WERI-Rb-1 (cell line): Measurements from ENCODE around the gene BAZ2B.

Source experiments
- DNase-seq: peaks from one replicate; pipeline ENCODE4 v3.0.0-alpha.2; 2020
- H3K27ac ChIP-seq: fragments of 250-450 bp; sonication (Bioruptor Pico); 2 replicates; pipeline ENCODE4 v1.5.1; 2020; ENCODE audit warnings: mild to moderate bottlenecking, moderate library complexity
- H3K27me3 ChIP-seq: fragments of 250-450 bp; sonication (Bioruptor Pico); 2 replicates; pipeline ENCODE4 v1.5.1; 2021; ENCODE audit warnings: mild to moderate bottlenecking, low read depth, moderate library complexity; ENCODE audit not compliant: insufficient read depth, severe bottlenecking
- H3K36me3 ChIP-seq: fragments of 250-450 bp; sonication (Bioruptor Pico); 2 replicates; pipeline ENCODE4 v1.5.1; 2020; ENCODE audit warnings: mild to moderate bottlenecking, moderate library complexity
- H3K4me3 ChIP-seq: 2 replicates; pipeline ENCODE4 v1.5.1; 2011; ENCODE audit warnings: low read depth, mild to moderate bottlenecking, control low read depth, low read length
- H3K9me3 ChIP-seq: fragments of 250-450 bp; sonication (Bioruptor Pico); 2 replicates; pipeline ENCODE4 v1.5.1; 2021; ENCODE audit warnings: mild to moderate bottlenecking, moderate library complexity; ENCODE audit not compliant: severe bottlenecking
- TF ChIP-seq, protein P1 (sequence below): IDR thresholded peaks from 2 replicates; pipeline ENCODE4 v1.5.1; 2011; ENCODE audit warnings: low read depth, mild to moderate bottlenecking, control low read depth, inconsistent platforms, low read length

The BAZ2B gene

DNA sequence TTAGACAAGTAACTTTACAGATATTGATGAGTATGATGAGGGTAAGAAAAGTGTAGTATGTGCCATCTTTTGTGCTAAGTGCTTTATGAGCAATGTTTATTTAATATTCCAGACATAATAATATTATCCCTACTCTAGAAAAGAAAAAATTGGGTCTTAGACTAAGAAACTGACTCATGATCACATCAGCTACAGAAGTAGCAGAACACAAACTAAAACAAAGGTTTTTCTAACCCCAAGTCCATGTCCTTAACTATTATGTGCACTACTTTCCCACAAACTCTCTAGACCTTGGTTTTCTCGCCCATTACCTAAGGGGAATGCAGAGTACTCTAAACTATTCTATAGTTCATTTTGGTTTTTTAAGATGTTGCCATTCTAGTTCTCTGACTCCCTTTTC lies 64.5 kb downstream of the BAZ2B start:
- Histone ChIP-seq H3K27ac (no peak overlapping the region), H3K4me3 (no peak overlapping the region), H3K27me3 (no peaks in the 10 kb centered on the region), H3K36me3 (no peaks in the 10 kb centered on the region), H3K9me3 (peaks cover 3% of the 10 kb centered on the region)
- no peak for DNase-seq
- TF ChIP-seq, protein P1, sequence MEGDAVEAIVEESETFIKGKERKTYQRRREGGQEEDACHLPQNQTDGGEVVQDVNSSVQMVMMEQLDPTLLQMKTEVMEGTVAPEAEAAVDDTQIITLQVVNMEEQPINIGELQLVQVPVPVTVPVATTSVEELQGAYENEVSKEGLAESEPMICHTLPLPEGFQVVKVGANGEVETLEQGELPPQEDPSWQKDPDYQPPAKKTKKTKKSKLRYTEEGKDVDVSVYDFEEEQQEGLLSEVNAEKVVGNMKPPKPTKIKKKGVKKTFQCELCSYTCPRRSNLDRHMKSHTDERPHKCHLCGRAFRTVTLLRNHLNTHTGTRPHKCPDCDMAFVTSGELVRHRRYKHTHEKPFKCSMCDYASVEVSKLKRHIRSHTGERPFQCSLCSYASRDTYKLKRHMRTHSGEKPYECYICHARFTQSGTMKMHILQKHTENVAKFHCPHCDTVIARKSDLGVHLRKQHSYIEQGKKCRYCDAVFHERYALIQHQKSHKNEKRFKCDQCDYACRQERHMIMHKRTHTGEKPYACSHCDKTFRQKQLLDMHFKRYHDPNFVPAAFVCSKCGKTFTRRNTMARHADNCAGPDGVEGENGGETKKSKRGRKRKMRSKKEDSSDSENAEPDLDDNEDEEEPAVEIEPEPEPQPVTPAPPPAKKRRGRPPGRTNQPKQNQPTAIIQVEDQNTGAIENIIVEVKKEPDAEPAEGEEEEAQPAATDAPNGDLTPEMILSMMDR = no peak

DNA sequence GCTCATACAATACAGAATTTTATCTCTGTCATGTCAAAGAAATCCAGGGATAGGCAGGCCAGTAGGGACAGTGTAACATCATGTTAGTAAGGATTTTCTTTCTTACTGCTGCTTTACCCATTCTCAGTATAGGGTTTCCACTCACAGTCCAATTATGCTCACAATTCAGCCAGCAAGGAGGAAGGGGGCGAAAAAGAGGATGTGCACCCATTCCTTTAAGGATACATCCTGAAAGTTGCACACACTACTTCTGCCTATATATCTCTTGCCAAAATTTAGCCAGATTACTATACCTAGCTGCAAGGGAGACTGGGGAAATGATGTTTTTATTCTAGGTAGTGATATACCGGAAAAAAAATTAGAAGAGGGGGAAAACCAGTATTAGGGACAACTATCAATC lies 66.1 kb downstream of the BAZ2B start:
- no peak for DNase-seq
- Histone ChIP-seq H3K27me3 (no peaks in the 10 kb centered on the region), H3K9me3 (peaks cover 3% of the 10 kb centered on the region), H3K27ac (no peak overlapping the region), H3K4me3 (no peak overlapping the region), H3K36me3 (no peaks in the 10 kb centered on the region)
- TF ChIP-seq, protein P1 = no peak

DNA sequence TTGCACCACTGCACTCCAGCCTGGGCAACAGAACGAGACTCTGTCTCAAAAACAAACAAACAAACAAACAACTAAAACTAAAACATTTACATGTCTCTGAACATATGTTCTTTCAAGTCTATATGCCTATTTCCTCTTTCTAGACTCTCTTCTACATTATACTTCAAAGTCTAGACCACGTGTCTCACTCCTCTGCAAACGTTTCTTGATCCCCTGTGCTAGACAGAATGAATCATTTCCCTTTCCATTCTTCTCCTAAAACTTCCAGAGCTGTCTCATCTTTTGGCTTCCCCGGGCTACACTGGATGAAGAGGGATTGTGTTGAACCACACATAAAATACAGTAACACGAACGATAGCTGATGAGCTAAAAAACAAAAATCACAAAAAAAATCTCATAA lies 67.1 kb downstream of the BAZ2B start:
- no peak for DNase-seq
- H3K36me3 ChIP-seq = no peaks in the 10 kb centered on the region
- TF ChIP-seq, protein P1 = no peak

DNA sequence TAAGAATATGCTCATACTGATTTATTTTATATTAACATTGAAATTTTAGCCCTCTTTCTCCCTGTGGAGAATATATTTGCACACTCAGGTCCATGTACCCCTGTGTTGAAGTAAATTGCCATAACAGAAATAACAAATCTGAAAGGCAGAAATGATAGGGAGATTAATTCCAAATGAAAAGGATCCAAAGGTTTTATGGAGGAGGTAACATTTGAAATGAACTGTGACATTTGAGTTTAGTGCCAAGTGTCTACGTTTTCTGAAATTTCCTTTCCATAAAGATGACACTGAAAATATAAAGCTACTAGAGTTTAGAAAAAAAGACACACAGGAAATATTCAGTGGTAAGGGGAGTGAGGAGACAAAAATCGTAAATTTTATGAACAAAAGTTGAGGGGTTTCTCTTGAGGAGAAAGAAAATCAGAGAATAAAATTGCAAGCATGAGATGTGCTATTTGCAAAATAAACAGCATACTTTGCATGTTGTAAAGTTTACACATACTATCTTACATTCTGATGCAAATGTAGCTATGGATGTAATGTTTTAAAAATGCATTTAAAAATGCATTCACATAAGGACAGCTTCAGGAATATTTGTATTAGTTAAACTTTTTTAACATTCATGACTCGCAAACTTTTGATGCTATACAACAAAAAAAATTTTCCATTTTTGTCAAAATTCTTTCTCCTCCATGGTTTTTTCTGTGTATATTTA lies 69.5 kb downstream of the BAZ2B start:
- Histone ChIP-seq H3K9me3 (peaks cover 3% of the 10 kb centered on the region), H3K27ac (no peak overlapping the region), H3K27me3 (no peaks in the 10 kb centered on the region), H3K36me3 (peaks cover 6% of the 10 kb centered on the region), H3K4me3 (no peak overlapping the region)
- TF ChIP-seq, protein P1 = no peak
- DNase-seq = no peak

More for the DNA sequence above, 67.1 kb downstream of the BAZ2B start:
- Histone ChIP-seq H3K27me3 (no peaks in the 10 kb centered on the region), H3K4me3 (no peak overlapping the region), H3K27ac (no peak overlapping the region), H3K9me3 (peaks cover 3% of the 10 kb centered on the region)

DNA sequence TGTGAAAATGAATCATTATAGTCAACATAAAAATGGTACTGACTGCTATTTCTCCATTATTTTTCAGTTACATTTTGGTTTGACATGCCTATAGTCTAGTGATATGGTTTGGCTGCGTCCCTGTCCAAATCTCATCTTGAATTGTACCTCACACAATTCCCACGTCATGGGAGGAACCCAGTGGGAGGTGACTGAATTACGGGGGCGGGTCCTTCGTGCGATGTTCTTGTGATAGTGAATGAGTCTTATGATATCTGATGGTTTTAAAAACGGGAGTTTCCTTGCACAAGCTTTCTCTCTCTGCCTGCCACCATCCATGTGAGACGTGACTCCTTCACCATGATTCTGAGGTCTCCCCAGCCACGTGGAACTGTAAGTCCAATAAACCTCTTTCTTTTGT lies 70.3 kb downstream of the BAZ2B start:
- TF ChIP-seq, protein P1 = no peak
- no peak for DNase-seq
- peaks cover 3% of the 10 kb centered on the region for H3K9me3 ChIP-seq
- peaks cover 9% of the 10 kb centered on the region for H3K36me3 ChIP-seq
- H3K27me3 ChIP-seq = no peaks in the 10 kb centered on the region
- no peak overlapping the region for H3K27ac ChIP-seq
- H3K4me3 ChIP-seq = no peak overlapping the region

DNA sequence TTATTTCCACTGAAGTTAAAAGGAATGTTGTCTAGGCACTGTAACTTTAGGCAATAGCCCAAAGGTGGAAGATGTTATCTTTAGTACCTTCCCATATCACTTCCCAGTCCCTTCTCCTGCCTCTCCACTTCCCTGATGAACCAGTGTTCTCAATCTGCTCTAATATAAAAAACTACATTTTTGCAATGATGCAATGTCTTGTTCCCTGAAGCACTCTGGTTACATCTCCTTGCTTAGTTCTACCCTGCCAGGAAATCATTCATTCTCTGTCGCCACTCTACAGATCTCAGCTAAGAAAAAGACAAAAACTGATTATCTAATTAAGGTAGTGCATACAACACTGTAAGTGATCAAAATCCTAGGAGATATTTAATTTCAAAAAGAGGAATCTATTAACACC lies 71.3 kb downstream of the BAZ2B start:
- no peaks in the 10 kb centered on the region for H3K27me3 ChIP-seq
- H3K9me3 ChIP-seq = peaks cover 3% of the 10 kb centered on the region
- TF ChIP-seq, protein P1 = no peak
- DNase-seq = no peak
- H3K4me3 ChIP-seq = no peak overlapping the region
- peaks cover 15% of the 10 kb centered on the region for H3K36me3 ChIP-seq
- H3K27ac ChIP-seq = no peak overlapping the region
